Ovary (tissue), 3 donors: ENCODE results near the gene ATP7B.

ENCODE experiments used
- EP300 ChIP-seq: sonication (generic); formaldehyde crosslinking; IDR thresholded peaks from one replicate; pipeline ENCODE4 v1.6.1; 2017; ENCODE audit warnings: antibody characterized with exemption
- POLR2A ChIP-seq: fragments of 450-650 bp; IDR thresholded peaks from one replicate; pipeline ENCODE4 v1.6.1; 2017; ENCODE audit warnings: antibody characterized with exemption, mild to moderate bottlenecking, moderate library complexity
- TF ChIP-seq, protein P1 (sequence below), 3 donors: fragments of 450-650 bp in 2 of 3; fragments of 200-600 bp in 1 of 3; IDR thresholded peaks; one replicate each; pipeline versions ENCODE4 v1.5.1 to v1.8.0; 2016 to 2022; ENCODE audit warnings: antibody characterized with exemption in 3 of 3, mild to moderate bottlenecking in 1 of 3
- donor health status: DM: no; HTN: no; CAD: no.

- TF ChIP-seq, protein P1, sequence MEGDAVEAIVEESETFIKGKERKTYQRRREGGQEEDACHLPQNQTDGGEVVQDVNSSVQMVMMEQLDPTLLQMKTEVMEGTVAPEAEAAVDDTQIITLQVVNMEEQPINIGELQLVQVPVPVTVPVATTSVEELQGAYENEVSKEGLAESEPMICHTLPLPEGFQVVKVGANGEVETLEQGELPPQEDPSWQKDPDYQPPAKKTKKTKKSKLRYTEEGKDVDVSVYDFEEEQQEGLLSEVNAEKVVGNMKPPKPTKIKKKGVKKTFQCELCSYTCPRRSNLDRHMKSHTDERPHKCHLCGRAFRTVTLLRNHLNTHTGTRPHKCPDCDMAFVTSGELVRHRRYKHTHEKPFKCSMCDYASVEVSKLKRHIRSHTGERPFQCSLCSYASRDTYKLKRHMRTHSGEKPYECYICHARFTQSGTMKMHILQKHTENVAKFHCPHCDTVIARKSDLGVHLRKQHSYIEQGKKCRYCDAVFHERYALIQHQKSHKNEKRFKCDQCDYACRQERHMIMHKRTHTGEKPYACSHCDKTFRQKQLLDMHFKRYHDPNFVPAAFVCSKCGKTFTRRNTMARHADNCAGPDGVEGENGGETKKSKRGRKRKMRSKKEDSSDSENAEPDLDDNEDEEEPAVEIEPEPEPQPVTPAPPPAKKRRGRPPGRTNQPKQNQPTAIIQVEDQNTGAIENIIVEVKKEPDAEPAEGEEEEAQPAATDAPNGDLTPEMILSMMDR (IDR thresholded peaks at IDR 0.05), result no peak
- TF ChIP-seq POLR2A (no peak), EP300 (no peak)
Measured at GRCh38 chr13:51937320-51938290, 73.6 kb downstream of the ATP7B start.
